HEK293 (cell line): Measurements from ENCODE around the gene CCNI.

Experiments used
- CTCF ChIA-PET: fragments of 350-600 bp; formaldehyde crosslinking; extraction: SDS; loops from one replicate; lab custom pipeline; 2021; ENCODE audit warnings: antibody characterized with exemption; lab: Yijun Ruan, JAX
- POLR2A ChIA-PET: fragments of 300-600 bp; formaldehyde crosslinking; extraction: SDS; loops from one replicate; lab custom pipeline; 2020; ENCODE audit warnings: antibody characterized with exemption, inconsistent platforms; lab: Yijun Ruan, JAX
- H3K27ac ChIP-seq: fragments of 200-500 bp; sonication (Bioruptor generic); 2 replicates; pipeline ENCODE4 v1.5.1; 2014; ENCODE audit warnings: low read depth, low read length, control low read depth, inconsistent platforms; ENCODE audit errors: extremely low read depth
- H3K36me3 ChIP-seq, 2 experiments: fragments of 200-500 bp in 1 of 2; sonication (Bioruptor generic) in 1 of 2; 1 replicate in 1 of 2; 2 replicates in 1 of 2; pipeline ENCODE4 v1.5.1; 2014 to 2017; ENCODE audit warnings: inconsistent platforms in 2 of 2, low read length in 2 of 2; ENCODE audit not compliant: control insufficient read depth in 2 of 2, insufficient read depth in 1 of 2
- H3K4me1 ChIP-seq: fragments of 200-500 bp; sonication (Bioruptor generic); 2 replicates; pipeline ENCODE4 v1.5.1; 2014; ENCODE audit warnings: mild to moderate bottlenecking, low read length, inconsistent platforms; ENCODE audit not compliant: control insufficient read depth, insufficient read depth
- H3K4me3 ChIP-seq: 2 replicates; pipeline ENCODE4 v1.5.1; 2011; ENCODE audit warnings: low read depth, mild to moderate bottlenecking, control low read depth, low read length, moderate library complexity
- H3K9me3 ChIP-seq: fragments of 200-500 bp; sonication (Bioruptor generic); 2 replicates; pipeline ENCODE4 v1.5.1; 2014; ENCODE audit warnings: low read depth, low read length, inconsistent platforms; ENCODE audit not compliant: control insufficient read depth, insufficient read depth
- CTCF ChIP-seq: fragments of 450-650 bp; formaldehyde crosslinking; IDR thresholded peaks from 2 replicates; pipeline ENCODE4 v1.5.1; 2016; ENCODE audit warnings: missing biosample characterization, missing genetic modification characterization
- HIC1 ChIP-seq: fragments of 450-650 bp; formaldehyde crosslinking; IDR thresholded peaks from 2 replicates; pipeline ENCODE4 v1.5.1; 2016; ENCODE audit warnings: missing biosample characterization, missing genetic modification characterization
- KLF1 ChIP-seq: fragments of 450-650 bp; formaldehyde crosslinking; IDR thresholded peaks from 2 replicates; pipeline ENCODE4 v1.5.1; 2016; ENCODE audit warnings: missing biosample characterization, missing genetic modification characterization
- KLF16 ChIP-seq: fragments of 450-650 bp; formaldehyde crosslinking; IDR thresholded peaks from 2 replicates; pipeline ENCODE4 v1.5.1; 2017; ENCODE audit warnings: missing biosample characterization, missing genetic modification characterization
- ZBTB10 ChIP-seq: fragments of 450-650 bp; formaldehyde crosslinking; IDR thresholded peaks from 2 replicates; pipeline ENCODE4 v1.5.1; 2016; ENCODE audit warnings: missing biosample characterization, missing genetic modification characterization
- ZNF140 ChIP-seq: fragments of 450-650 bp; formaldehyde crosslinking; IDR thresholded peaks from 2 replicates; pipeline ENCODE4 v1.5.1; 2016; ENCODE audit warnings: missing biosample characterization, missing genetic modification characterization
- ZNF239 ChIP-seq: fragments of 450-650 bp; formaldehyde crosslinking; IDR thresholded peaks from 2 replicates; pipeline ENCODE4 v1.5.1; 2016; ENCODE audit warnings: missing biosample characterization, missing genetic modification characterization
- ZNF350 ChIP-seq: fragments of 450-650 bp; formaldehyde crosslinking; IDR thresholded peaks from 2 replicates; pipeline ENCODE4 v1.5.0; 2017; ENCODE audit warnings: missing biosample characterization, mild to moderate bottlenecking, missing genetic modification characterization
- ZNF404 ChIP-seq: fragments of 450-650 bp; formaldehyde crosslinking; IDR thresholded peaks from 2 replicates; pipeline ENCODE4 v1.5.1; 2017; ENCODE audit warnings: missing biosample characterization, missing genetic modification characterization
- TF ChIP-seq, protein P1 (sequence below): fragments of 450-650 bp; formaldehyde crosslinking; IDR thresholded peaks from 2 replicates; pipeline ENCODE4 v1.5.1; 2016; ENCODE audit warnings: missing biosample characterization, missing genetic modification characterization
- TF ChIP-seq, protein P2 (sequence below): fragments of 450-650 bp; formaldehyde crosslinking; IDR thresholded peaks from 2 replicates; pipeline ENCODE4 v1.5.1; 2016; ENCODE audit warnings: missing biosample characterization, missing genetic modification characterization
- TF ChIP-seq, protein P3 (sequence below): fragments of 450-650 bp; formaldehyde crosslinking; conservative IDR thresholded peaks from 2 replicates; pipeline ENCODE4 v1.5.1; 2016; ENCODE audit warnings: low read depth, missing biosample characterization, missing genetic modification characterization
- TF ChIP-seq, protein P4 (sequence below): fragments of 450-650 bp; formaldehyde crosslinking; IDR thresholded peaks from 2 replicates; pipeline ENCODE4 v1.5.1; 2016; ENCODE audit warnings: missing biosample characterization, missing genetic modification characterization

Gene CCNI

GRCh38 chr4:77117721-77118120 lies 41.9 kb upstream of the CCNI start:
- Histone ChIP-seq H3K27ac (no peak overlapping the region), H3K9me3 (no peaks in the 10 kb centered on the region), H3K4me3 (no peak overlapping the region), H3K36me3 (no peaks in the 10 kb centered on the region), H3K4me1 (no peaks in the 10 kb centered on the region)
- CTCF ChIA-PET = no interaction called here
- POLR2A ChIA-PET = no interaction called here
- TF ChIP-seq ZNF140 (tag by site-specific recombination) = no peak
- TF ChIP-seq, protein P1, sequence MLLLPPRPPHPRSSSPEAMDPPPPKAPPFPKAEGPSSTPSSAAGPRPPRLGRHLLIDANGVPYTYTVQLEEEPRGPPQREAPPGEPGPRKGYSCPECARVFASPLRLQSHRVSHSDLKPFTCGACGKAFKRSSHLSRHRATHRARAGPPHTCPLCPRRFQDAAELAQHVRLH = no peak
- TF ChIP-seq, protein P2, sequence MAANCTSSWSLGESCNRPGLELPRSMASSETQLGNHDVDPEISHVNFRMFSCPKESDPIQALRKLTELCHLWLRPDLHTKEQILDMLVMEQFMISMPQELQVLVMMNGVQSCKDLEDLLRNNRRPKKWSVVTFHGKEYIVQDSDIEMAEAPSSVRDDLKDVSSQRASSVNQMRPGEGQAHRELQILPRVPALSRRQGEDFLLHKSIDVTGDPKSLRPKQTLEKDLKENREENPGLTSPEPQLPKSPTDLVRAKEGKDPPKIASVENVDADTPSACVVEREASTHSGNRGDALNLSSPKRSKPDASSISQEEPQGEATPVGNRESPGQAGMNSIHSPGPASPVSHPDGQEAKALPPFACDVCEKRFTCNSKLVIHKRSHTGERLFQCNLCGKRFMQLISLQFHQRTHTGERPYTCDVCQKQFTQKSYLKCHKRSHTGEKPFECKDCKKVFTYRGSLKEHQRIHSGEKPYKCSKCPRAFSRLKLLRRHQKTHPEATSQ = no peak
- TF ChIP-seq ZNF239 (tag by site-specific recombination) = no peak
- TF ChIP-seq, protein P3, sequence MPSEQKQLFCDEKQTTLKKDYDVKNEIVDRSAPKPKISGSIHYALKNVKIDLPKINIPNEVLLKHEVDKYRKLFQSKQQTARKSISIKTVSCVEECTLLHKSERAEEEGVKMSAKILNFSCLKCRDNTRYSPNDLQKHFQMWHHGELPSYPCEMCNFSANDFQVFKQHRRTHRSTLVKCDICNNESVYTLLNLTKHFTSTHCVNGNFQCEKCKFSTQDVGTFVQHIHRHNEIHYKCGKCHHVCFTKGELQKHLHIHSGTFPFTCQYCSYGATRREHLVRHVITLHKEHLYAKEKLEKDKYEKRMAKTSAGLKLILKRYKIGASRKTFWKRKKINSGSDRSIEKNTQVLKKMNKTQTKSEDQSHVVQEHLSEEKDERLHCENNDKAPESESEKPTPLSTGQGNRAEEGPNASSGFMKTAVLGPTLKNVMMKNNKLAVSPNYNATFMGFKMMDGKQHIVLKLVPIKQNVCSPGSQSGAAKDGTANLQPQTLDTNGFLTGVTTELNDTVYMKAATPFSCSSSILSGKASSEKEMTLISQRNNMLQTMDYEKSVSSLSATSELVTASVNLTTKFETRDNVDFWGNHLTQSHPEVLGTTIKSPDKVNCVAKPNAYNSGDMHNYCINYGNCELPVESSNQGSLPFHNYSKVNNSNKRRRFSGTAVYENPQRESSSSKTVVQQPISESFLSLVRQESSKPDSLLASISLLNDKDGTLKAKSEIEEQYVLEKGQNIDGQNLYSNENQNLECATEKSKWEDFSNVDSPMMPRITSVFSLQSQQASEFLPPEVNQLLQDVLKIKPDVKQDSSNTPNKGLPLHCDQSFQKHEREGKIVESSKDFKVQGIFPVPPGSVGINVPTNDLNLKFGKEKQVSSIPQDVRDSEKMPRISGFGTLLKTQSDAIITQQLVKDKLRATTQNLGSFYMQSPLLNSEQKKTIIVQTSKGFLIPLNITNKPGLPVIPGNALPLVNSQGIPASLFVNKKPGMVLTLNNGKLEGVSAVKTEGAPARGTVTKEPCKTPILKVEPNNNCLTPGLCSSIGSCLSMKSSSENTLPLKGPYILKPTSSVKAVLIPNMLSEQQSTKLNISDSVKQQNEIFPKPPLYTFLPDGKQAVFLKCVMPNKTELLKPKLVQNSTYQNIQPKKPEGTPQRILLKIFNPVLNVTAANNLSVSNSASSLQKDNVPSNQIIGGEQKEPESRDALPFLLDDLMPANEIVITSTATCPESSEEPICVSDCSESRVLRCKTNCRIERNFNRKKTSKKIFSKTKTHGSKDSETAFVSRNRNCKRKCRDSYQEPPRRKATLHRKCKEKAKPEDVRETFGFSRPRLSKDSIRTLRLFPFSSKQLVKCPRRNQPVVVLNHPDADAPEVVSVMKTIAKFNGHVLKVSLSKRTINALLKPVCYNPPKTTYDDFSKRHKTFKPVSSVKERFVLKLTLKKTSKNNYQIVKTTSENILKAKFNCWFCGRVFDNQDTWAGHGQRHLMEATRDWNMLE (tag by site-specific recombination) = no peak
- TF ChIP-seq KLF1 (tag by site-specific recombination) = no peak
- no peak for TF ChIP-seq ZNF404
- TF ChIP-seq CTCF (tag by site-specific recombination) = no peak
- TF ChIP-seq, protein P4, sequence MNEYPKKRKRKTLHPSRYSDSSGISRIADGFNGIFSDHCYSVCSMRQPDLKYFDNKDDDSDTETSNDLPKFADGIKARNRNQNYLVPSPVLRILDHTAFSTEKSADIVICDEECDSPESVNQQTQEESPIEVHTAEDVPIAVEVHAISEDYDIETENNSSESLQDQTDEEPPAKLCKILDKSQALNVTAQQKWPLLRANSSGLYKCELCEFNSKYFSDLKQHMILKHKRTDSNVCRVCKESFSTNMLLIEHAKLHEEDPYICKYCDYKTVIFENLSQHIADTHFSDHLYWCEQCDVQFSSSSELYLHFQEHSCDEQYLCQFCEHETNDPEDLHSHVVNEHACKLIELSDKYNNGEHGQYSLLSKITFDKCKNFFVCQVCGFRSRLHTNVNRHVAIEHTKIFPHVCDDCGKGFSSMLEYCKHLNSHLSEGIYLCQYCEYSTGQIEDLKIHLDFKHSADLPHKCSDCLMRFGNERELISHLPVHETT (tag by site-specific recombination) = no peak
- no peak for TF ChIP-seq HIC1 (tag by site-specific recombination)
- TF ChIP-seq ZBTB10 (tag by site-specific recombination) = no peak
- TF ChIP-seq KLF16 = no peak
- no peak for TF ChIP-seq ZNF350 (tag by site-specific recombination)
